NCI-H2029 treated with DMSO at 0.1 percent for 48 hours (cell line): ENCODE data around the gene IGF2.
"Not testable (repeated sequence)": the region's sequence is repeated elsewhere in the genome, so short reads cannot be mapped to it uniquely, and the experiment has no call there.

ENCODE experiments used
- DNase-seq: peaks from one replicate; lab custom pipeline; 2025; lab: John Stamatoyannopoulos, UW

The IGF2 gene

GRCh38 chr11:2139123-2139521 is at the start of gene IGF2:
Gene IGF2 (minus strand): TSS chr11:2139389. CDS start chr11:2135523, 3,866 bp downstream.
- DNase-seq = no peak

GRCh38 chr11:2188745-2189144 is 49.6 kb upstream of the IGF2 start:
- DNase-seq = no peak

GRCh38 chr11:2187280-2187707 is 48.1 kb upstream of the IGF2 start:
- no peak for DNase-seq

GRCh38 chr11:2186669-2187279 is 47.6 kb upstream of the IGF2 start:
- DNase-seq = no peak

GRCh38 chr11:2185324-2186085 is 46.3 kb upstream of the IGF2 start:
- no peak for DNase-seq

GRCh38 chr11:2182692-2183474 is 43.7 kb upstream of the IGF2 start:
- no peak for DNase-seq

- no peak for DNase-seq
Measured at GRCh38 chr11:2182075-2182474, 42.9 kb upstream of the IGF2 start.

- DNase-seq = no peak
Measured at GRCh38 chr11:2180789-2181370, 41.7 kb upstream of the IGF2 start.

GRCh38 chr11:2180347-2180746 is 41.2 kb upstream of the IGF2 start:
- DNase-seq = no peak

- DNase-seq = no peak
Measured at GRCh38 chr11:2179516-2179915, 40.3 kb upstream of the IGF2 start.

- DNase-seq = no peak
Measured at GRCh38 chr11:2178906-2179494, 39.8 kb upstream of the IGF2 start.

GRCh38 chr11:2178055-2178773 is 39.0 kb upstream of the IGF2 start:
- DNase-seq = not testable (repeated sequence)

GRCh38 chr11:2177076-2177475 is 37.9 kb upstream of the IGF2 start:
- no peak for DNase-seq

GRCh38 chr11:2176389-2176900 is 37.3 kb upstream of the IGF2 start:
- no peak for DNase-seq

GRCh38 chr11:2175659-2176058 is 36.5 kb upstream of the IGF2 start:
- DNase-seq = no peak

- no peak for DNase-seq
Measured at GRCh38 chr11:2174361-2174760, 35.2 kb upstream of the IGF2 start.

GRCh38 chr11:2173761-2174160 is 34.6 kb upstream of the IGF2 start:
- DNase-seq = no peak

- DNase-seq = no peak
Measured at GRCh38 chr11:2173150-2173693, 34.0 kb upstream of the IGF2 start.

- DNase-seq = no peak
Measured at GRCh38 chr11:2172676-2173075, 33.5 kb upstream of the IGF2 start.

GRCh38 chr11:2171591-2172003 is 32.4 kb upstream of the IGF2 start, which contains the start of gene TH:
Gene TH (minus strand): TSS chr11:2171815. CDS start chr11:2171786, 29 bp downstream.
- DNase-seq = no peak
